Adrenal gland (tissue), 12 donors: Measurements from ENCODE around the gene GPS1. TPM values are rescaled to one million over a fixed set of nuclear protein-coding genes. Genes with fewer than 3 reads are reported as not detected.
"Not testable (repeated sequence)": the region's sequence is repeated elsewhere in the genome, so short reads cannot be mapped to it uniquely, and the experiment has no call there.

ENCODE experiments used
- DNase-seq, 7 donors: peaks; one replicate each; pipeline ENCODE4 v3.0.0-alpha.2; 2019 to 2020
- H3K27ac ChIP-seq, 5 donors: fragments of 200-600 bp; sonication (generic) in 4 of 5; 1 replicate in 3 of 5; 2 replicates in 2 of 5; pipeline versions ENCODE4 v1.5.1 to v1.8.0; 2016 to 2020; ENCODE audit warnings: mild to moderate bottlenecking in 1 of 5
- H3K27me3 ChIP-seq: fragments of 200-600 bp; 2 replicates; pipeline ENCODE4 v1.8.0; 2021
- H3K36me3 ChIP-seq, 2 donors: fragments of 200-600 bp; replicated peaks in 1 of 2; 1 replicate in 1 of 2; 2 replicates in 1 of 2; pipeline versions ENCODE4 v1.5.1 to v1.8.0; 2018 to 2022
- H3K4me1 ChIP-seq, 2 donors: fragments of 200-600 bp; replicated peaks in 1 of 2; 1 replicate in 1 of 2; 2 replicates in 1 of 2; pipeline versions ENCODE4 v1.5.1 to v1.8.0; 2018 to 2021
- H3K4me3 ChIP-seq, 4 donors: fragments of 200-600 bp; sonication (generic) in 3 of 4; one replicate each; pipeline ENCODE4 v1.5.1; 2016 to 2018
- H3K9me3 ChIP-seq, 3 donors: fragments of 200-600 bp; sonication (generic) in 1 of 3; replicated peaks in 1 of 3; 1 replicate in 2 of 3; 2 replicates in 1 of 3; pipeline versions ENCODE4 v1.5.1 to v1.8.0; 2016 to 2021
- POLR2A ChIP-seq, 2 donors: fragments of 450-650 bp; IDR thresholded peaks; one replicate each; pipeline ENCODE4 v1.6.1; 2017; ENCODE audit warnings: antibody characterized with exemption in 2 of 2, mild to moderate bottlenecking in 2 of 2, moderate library complexity in 1 of 2
- WGBS, 4 donors: extraction: QIAGEN DNeasy Blood & Tissue Kit in 2 of 4; methylation state at CpG; one replicate each; pipeline versions ENCODE4 v1.1.5 to v1.1.7; 2013 to 2017; 5-methylcytosine and 5-hydroxymethylcytosine counted together
- intact Hi-C, 2 donors: fragments of 100-400 bp; cut with DNase I; formaldehyde crosslinking; loops; one replicate each; pipeline versions ENCODE4 v1.14.1 to v1.15.0; 2022 to 2023
- polyA plus RNA-seq, 3 donors: library from polyadenylated mRNA; stranded (reverse); fragments of 200-250 nt in 2 of 3; fragments of 350-450 nt in 1 of 3; fragmentation: Illumina TruSeq in 1 of 3; extraction: RNeasy Lipid Tissue Mini Kit (QIAGEN cat#74804) in 1 of 3; gene quantifications; one replicate each; pipeline ENCODE4 v1.2.3, GENCODE V29; 2013 to 2014
- total RNA-seq, 9 donors: library from RNA; depleted of rRNA in 4 of 9; stranded (reverse); fragments of >200 nt in 4 of 9; fragments of 120-200 nt in 1 of 9; fragmentation: NEBNext Ultra II Directional in 1 of 9; extraction: Animal tissue kit (Norgen Biotek cat#: 25700) in 1 of 9; gene quantifications; one replicate each; pipeline versions ENCODE4 v1.1.0 to v1.2.4, GENCODE V29; 2013 to 2023
- TF ChIP-seq, protein P1 (sequence below), 6 experiments: fragments of 450-650 bp in 4 of 6; fragments of 200-600 bp in 2 of 6; sonication (generic) in 1 of 6; IDR thresholded peaks; 1 replicate in 5 of 6; 2 replicates in 1 of 6; pipeline versions ENCODE4 v1.5.1 to v1.8.0; 2016 to 2021; ENCODE audit warnings: antibody characterized with exemption in 6 of 6, mild to moderate bottlenecking in 2 of 6, moderate library complexity in 1 of 6
- donor health status: healthy with polysubstance abuse.
- donor health status: Bipolar disorder and iron deficiency.
- donor health status: DM: yes; HTN: yes; CAD: no.
- donor health status: DM: no; HTN: no; CAD: no.
- donor health status: DM: no; HTN: no; CAD: no.
- donor health status: DM: yes; HTN: yes; CAD: no.

The GPS1 gene
- total and polyA plus RNA-seq, 12 donors, result 37.4 to 305 (median 113) TPM

- 39 to 78% (median 42%) methylated on average over 9 to 23 of the region's 23 CpGs for WGBS, 4 donors
- intact Hi-C loops, result loop anchor here in 1 of 2 donors (10.0 kb wide), 1 partner anchor 278 kb away; the partner anchor contains the start of gene CD7
- Histone ChIP-seq H3K36me3 (no peaks in the 10 kb centered on the region), H3K27ac (peak overlapping the region; percentile 90 to 99 (median 93)), H3K4me1 (peaks cover 14 to 19% of the 10 kb centered on the region in 2 donors), H3K4me3 (peak overlapping the region in 3 of 4 donors; percentile 28 to 69 (median 55)), H3K9me3 (no peaks in the 10 kb centered on the region), H3K27me3 (no peaks in the 10 kb centered on the region)
- TF ChIP-seq, protein P1, sequence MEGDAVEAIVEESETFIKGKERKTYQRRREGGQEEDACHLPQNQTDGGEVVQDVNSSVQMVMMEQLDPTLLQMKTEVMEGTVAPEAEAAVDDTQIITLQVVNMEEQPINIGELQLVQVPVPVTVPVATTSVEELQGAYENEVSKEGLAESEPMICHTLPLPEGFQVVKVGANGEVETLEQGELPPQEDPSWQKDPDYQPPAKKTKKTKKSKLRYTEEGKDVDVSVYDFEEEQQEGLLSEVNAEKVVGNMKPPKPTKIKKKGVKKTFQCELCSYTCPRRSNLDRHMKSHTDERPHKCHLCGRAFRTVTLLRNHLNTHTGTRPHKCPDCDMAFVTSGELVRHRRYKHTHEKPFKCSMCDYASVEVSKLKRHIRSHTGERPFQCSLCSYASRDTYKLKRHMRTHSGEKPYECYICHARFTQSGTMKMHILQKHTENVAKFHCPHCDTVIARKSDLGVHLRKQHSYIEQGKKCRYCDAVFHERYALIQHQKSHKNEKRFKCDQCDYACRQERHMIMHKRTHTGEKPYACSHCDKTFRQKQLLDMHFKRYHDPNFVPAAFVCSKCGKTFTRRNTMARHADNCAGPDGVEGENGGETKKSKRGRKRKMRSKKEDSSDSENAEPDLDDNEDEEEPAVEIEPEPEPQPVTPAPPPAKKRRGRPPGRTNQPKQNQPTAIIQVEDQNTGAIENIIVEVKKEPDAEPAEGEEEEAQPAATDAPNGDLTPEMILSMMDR (IDR thresholded peaks at IDR 0.05), result no peak
- no peak for TF ChIP-seq POLR2A (IDR thresholded peaks at IDR 0.05)
- no peak for DNase-seq
These were observed 15.0 kb upstream of the GPS1 start for GRCh38 chr17:82036634-82037091.

- H3K4me1 ChIP-seq, result peaks cover 14% of the 10 kb centered on the region in 2 donors
- H3K9me3 ChIP-seq, result no peaks in the 10 kb centered on the region
- no peaks in the 10 kb centered on the region for H3K27me3 ChIP-seq
- peak within 1 kb of the TSS in 3 of 4 donors; percentile 33 to 69 (median 55) for H3K4me3 ChIP-seq
- peak; percentile 95 to 98 (median 97) for DNase-seq
- intact Hi-C loops, result loop anchor here in 1 of 2 donors (10.0 kb wide), 1 partner anchor 278 kb away; the partner anchor contains the start of gene CD7
- no peaks in the 10 kb centered on the region for H3K36me3 ChIP-seq
- TF ChIP-seq, protein P1 (IDR thresholded peaks at IDR 0.05), result peak; percentile 21 to 85 (median 58)
- peak; percentile 73 to 91 for TF ChIP-seq POLR2A (IDR thresholded peaks at IDR 0.05)
- WGBS, 4 donors, result 0 to 1% (median 0%) methylated on average over 2 to 92 of the region's 92 CpGs
- peak within 1 kb of the TSS; percentile 90 to 99 (median 93) for H3K27ac ChIP-seq
These were observed 14.4 kb upstream of the GPS1 start, which contains the start of gene DCXR for GRCh38 chr17:82037092-82037888. Gene DCXR (minus strand): TSS chr17:82037697. CDS start chr17:82037682, 15 bp downstream.

- no peaks in the 10 kb centered on the region for H3K36me3 ChIP-seq
- H3K27ac ChIP-seq, result peak overlapping the region; percentile 90 to 99 (median 93)
- TF ChIP-seq, protein P1 (IDR thresholded peaks at IDR 0.05), result no peak
- TF ChIP-seq POLR2A (IDR thresholded peaks at IDR 0.05), result no peak
- no peaks in the 10 kb centered on the region for H3K9me3 ChIP-seq
- H3K4me3 ChIP-seq, result peak overlapping the region in 2 of 4 donors; percentile 55 to 69
- H3K4me1 ChIP-seq, result peaks cover 14% of the 10 kb centered on the region in 2 donors
- intact Hi-C loops, result loop anchor here in 1 of 2 donors (10.0 kb wide), 1 partner anchor 277 kb away; the partner anchor contains the start of gene CD7
- H3K27me3 ChIP-seq, result no peaks in the 10 kb centered on the region
- 4 to 8% (median 7%) methylated on average over 10 of the region's 10 CpGs for WGBS, 4 donors
- DNase-seq, result no peak
These were observed 13.9 kb upstream of the GPS1 start for GRCh38 chr17:82037889-82038195.

DNA sequence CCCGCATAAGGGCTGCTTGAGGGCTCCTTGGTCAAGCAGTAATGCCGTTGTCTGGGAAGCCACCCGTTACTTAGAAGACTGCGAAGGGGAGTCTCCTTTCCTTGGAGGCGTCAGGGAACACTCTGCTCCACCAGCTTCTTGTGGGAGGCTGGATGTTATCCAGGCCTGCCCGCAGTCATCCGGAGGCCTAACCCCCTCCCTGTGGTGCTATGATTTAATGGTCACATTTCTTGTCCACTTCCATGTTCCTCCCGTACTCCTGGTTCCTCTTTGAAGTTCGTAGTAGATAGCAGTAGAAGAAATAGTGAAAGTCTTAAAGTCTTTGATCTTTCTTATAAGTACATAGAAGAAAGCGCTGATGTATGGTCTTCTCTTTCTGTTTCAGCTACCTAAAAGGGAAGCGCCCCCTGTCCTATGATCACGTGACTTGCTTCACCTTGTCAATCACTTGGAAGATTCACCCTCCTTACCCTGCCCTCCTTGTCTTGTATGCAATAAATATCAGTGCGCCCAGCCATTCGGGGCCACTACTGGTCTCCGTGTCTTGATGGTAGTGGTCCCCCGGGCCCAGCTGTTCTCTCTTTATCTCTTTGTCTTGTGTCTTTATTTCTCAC is 12.8 kb upstream of the GPS1 start:
- peaks cover 14% of the 10 kb centered on the region in 2 donors for H3K4me1 ChIP-seq
- WGBS, 4 donors, result 79 to 82% (median 81%) methylated on average over 16 of the region's 16 CpGs
- H3K27me3 ChIP-seq, H3K27ac ChIP-seq, H3K36me3 ChIP-seq, H3K9me3 ChIP-seq, H3K4me3 ChIP-seq, DNase-seq: not testable (repeated sequence)
- intact Hi-C loops, result loop anchor here in 1 of 2 donors (10.0 kb wide), 1 partner anchor 276 kb away; the partner anchor contains the start of gene CD7
